ENCODE measurements around the gene IGLL5. TPM values are rescaled to one million over a fixed set of nuclear protein-coding genes. Genes with fewer than 3 reads are reported as not detected.
A peak's percentile ranks its signal among the peaks of the same experiment; 100 is the strongest.

IGLL5 gene
- total and polyA plus RNA-seq, 2 of the 13 experiments (the other 11 are each of a cell fraction or from before 2014, with no cell fraction given) = not detected

GRCh38 chr22:22916215-22916951, 28.8 kb downstream of the IGLL5 start (continued):
- TF ChIP-seq PAWR (CRISPR knock-in tag; IDR thresholded peaks at IDR 0.05; ENCODE audit: borderline replicate concordance) (no peak), XBP1 (CRISPR knock-in tag; IDR thresholded peaks at IDR 0.05) (no peak), PHF21A (CRISPR knock-in tag; IDR thresholded peaks at IDR 0.05) (peak; percentile 60; the same call in 1 of the 2 replicates), CREB1 (IDR thresholded peaks at IDR 0.05) (peak; percentile 29; the same call in 1 of the 2 replicates), CREB1 (CRISPR knock-in tag; IDR thresholded peaks at IDR 0.05) (no peak), U2AF2 (IDR thresholded peaks at IDR 0.05; ENCODE audit: low read depth, low read length) (no peak), TCF7 (IDR thresholded peaks at IDR 0.05; ENCODE audit: low read depth) (0 out of 2 replicates have a peak, but pooled peaks have one; percentile 17), PAXIP1 (CRISPR knock-in tag; conservative IDR thresholded peaks at IDR 0.05) (peak; percentile 62), SAP130 (CRISPR knock-in tag; IDR thresholded peaks at IDR 0.05; ENCODE audit: low read depth) (peak; percentile 20; the same call in 1 of the 2 replicates), ZFP37 (CRISPR knock-in tag; IDR thresholded peaks at IDR 0.05; ENCODE audit: borderline replicate concordance) (no peak), HNF4A (CRISPR knock-in tag; IDR thresholded peaks at IDR 0.05) (0 out of 2 replicates have a peak, but pooled peaks have one; percentile 22), MNT (IDR thresholded peaks at IDR 0.05) (peak; percentile 98), ZSCAN29 (CRISPR knock-in tag; conservative IDR thresholded peaks at IDR 0.05) (no peak)
